MM.1S (cell line): Measurements from ENCODE around the gene GYS1.
"Not testable (repeated sequence)": the region's sequence is repeated elsewhere in the genome, so short reads cannot be mapped to it uniquely, and the experiment has no call there.

ENCODE experiments used
- DNase-seq: peaks from one replicate; pipeline ENCODE4 v3.0.0-alpha.2; 2015
- H2AFZ ChIP-seq: fragments of 300-600 bp; sonication (generic); 2 replicates; pipeline ENCODE4 v1.6.0; 2016; ENCODE audit warnings: antibody characterized with exemption, low read length
- H3F3A ChIP-seq: fragments of 300-600 bp; sonication (generic); 2 replicates; pipeline ENCODE4 v1.6.1; 2016; ENCODE audit warnings: mild to moderate bottlenecking, antibody characterized with exemption, low read length, moderate library complexity, mixed read lengths; ENCODE audit not compliant: insufficient read depth
- H3K27ac ChIP-seq: fragments of 300-600 bp; sonication (generic); 2 replicates; pipeline ENCODE4 v1.5.1; 2016; ENCODE audit warnings: mild to moderate bottlenecking, low read length
- H3K27me3 ChIP-seq: fragments of 300-600 bp; sonication (generic); replicated peaks from 2 replicates; pipeline ENCODE4 v1.6.0; 2016; ENCODE audit warnings: low read length; ENCODE audit not compliant: insufficient read depth
- H3K36me3 ChIP-seq: fragments of 300-600 bp; sonication (generic); replicated peaks from 2 replicates; pipeline ENCODE4 v1.6.1; 2016; ENCODE audit warnings: mild to moderate bottlenecking, low read length, mixed read lengths; ENCODE audit not compliant: insufficient read depth
- H3K4me1 ChIP-seq: fragments of 300-600 bp; sonication (generic); 2 replicates; pipeline ENCODE4 v1.6.1; 2016; ENCODE audit warnings: low read length, mixed read lengths
- H3K4me2 ChIP-seq: fragments of 300-600 bp; sonication (generic); 2 replicates; pipeline ENCODE4 v1.6.0; 2016; ENCODE audit warnings: low read depth, low read length
- H3K4me3 ChIP-seq: fragments of 300-600 bp; sonication (generic); 2 replicates; pipeline ENCODE4 v1.5.1; 2016; ENCODE audit warnings: low read length, mixed read lengths
- H3K79me2 ChIP-seq: fragments of 300-600 bp; sonication (generic); 2 replicates; pipeline ENCODE4 v1.6.1; 2016; ENCODE audit warnings: mixed run types, low read length, mixed read lengths
- H3K9ac ChIP-seq: fragments of 300-600 bp; sonication (generic); 2 replicates; pipeline ENCODE4 v1.6.1; 2016; ENCODE audit warnings: low read length, mixed read lengths
- H3K9me2 ChIP-seq: fragments of 300-600 bp; sonication (generic); replicated peaks from 2 replicates; pipeline ENCODE4 v1.6.1; 2016; ENCODE audit warnings: mild to moderate bottlenecking, low read length, mixed read lengths; ENCODE audit not compliant: insufficient read depth
- H3K9me3 ChIP-seq: fragments of 300-600 bp; sonication (generic); replicated peaks from 2 replicates; pipeline ENCODE4 v1.6.1; 2016; ENCODE audit warnings: mild to moderate bottlenecking, low read length, mixed read lengths; ENCODE audit not compliant: insufficient read depth
- H4K20me1 ChIP-seq: fragments of 300-600 bp; sonication (generic); 2 replicates; pipeline ENCODE4 v1.6.1; 2016; ENCODE audit warnings: mild to moderate bottlenecking, low read length, moderate library complexity, mixed read lengths; ENCODE audit not compliant: insufficient read depth
- EZH2 ChIP-seq: fragments of 300-600 bp; sonication (generic); optimal IDR thresholded peaks from 2 replicates; pipeline ENCODE3; 2017; ENCODE audit warnings: low read depth, mild to moderate bottlenecking, antibody characterized with exemption, low read length, mixed read lengths
- EZH2phosphoT487 ChIP-seq: fragments of 300-600 bp; sonication (generic); IDR thresholded peaks from 2 replicates; pipeline ENCODE4 v1.6.1; 2018; ENCODE audit warnings: antibody characterized with exemption, low read length
- TF ChIP-seq, protein P1 (sequence below): fragments of 300-600 bp; sonication (generic); IDR thresholded peaks from 2 replicates; pipeline ENCODE4 v1.5.1; 2016; ENCODE audit warnings: antibody characterized with exemption, low read length, mixed read lengths

The GYS1 gene

DNA sequence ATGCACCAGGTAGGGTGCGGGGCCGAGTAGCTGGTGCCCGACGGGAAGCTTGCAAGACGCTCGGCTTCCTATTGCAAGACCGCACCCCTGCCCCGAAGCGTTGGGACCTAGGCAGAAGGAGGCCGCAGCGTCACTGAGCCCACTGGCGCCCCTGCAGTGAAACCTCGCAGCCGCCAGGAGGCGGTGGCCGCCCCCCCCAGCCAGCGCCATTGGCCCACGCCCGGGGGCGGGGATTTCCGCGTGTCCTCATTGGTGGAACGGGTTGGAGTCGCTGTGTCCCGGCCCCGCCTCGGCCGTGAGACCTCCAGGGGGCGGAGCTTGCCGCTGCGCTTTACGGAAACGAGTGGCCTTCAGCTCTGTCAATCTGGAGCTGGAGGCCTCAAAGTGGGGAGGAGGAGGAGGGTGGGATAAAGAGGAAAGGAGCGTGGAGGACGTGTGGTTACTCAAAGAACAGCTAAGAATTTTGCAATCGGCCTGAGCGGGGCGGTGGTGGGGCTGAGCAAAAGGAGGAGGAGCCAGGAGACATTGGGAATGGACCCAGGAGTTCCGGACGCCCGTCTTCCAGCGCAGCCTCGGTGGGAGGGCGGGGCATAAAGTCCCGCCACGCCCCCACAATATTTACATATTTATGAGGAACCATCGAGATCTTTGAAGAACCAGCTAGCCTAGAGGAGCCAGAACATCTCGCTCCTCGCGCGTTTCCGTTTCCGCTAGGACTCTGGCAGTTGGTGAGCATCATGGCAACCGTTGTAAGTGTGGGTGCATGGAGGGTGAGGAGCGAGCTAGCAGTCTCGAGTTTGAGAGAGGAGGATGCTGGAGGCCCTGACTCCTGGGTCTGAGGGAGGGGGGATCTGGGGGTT is at the start of gene GYS1, which contains the start of gene RUVBL2:
GYS1 (minus strand) TSS at position 135 of the 860 bp plus-strand sequence. CDS start 197 bp downstream, outside the sequence.
RUVBL2 (plus strand) TSS at position 713 of the 860 bp plus-strand sequence; CDS start at position 738, 25 bp downstream.
- Histone ChIP-seq H3F3A (no peaks in the 10 kb centered on the region), H4K20me1 (no peaks in the 10 kb centered on the region), H3K9ac (peak within 1 kb of the TSS; percentile 87), H3K27me3 (no peaks in the 10 kb centered on the region), H2AFZ (peak within 1 kb of the TSS; percentile 77), H3K9me2 (no peaks in the 10 kb centered on the region), H3K4me1 (peaks cover 10% of the 10 kb centered on the region), H3K27ac (peak within 1 kb of the TSS; percentile 89), H3K4me3 (peak within 1 kb of the TSS; percentile 96), H3K4me2 (peak within 1 kb of the TSS; percentile 89), H3K79me2 (peaks cover 75% of the 10 kb centered on the region), H3K36me3 (no peaks in the 10 kb centered on the region), H3K9me3 (no peaks in the 10 kb centered on the region)
- peak; percentile 100 for DNase-seq
- TF ChIP-seq EZH2 (no peak), EZH2phosphoT487 (no peak)
- TF ChIP-seq, protein P1, sequence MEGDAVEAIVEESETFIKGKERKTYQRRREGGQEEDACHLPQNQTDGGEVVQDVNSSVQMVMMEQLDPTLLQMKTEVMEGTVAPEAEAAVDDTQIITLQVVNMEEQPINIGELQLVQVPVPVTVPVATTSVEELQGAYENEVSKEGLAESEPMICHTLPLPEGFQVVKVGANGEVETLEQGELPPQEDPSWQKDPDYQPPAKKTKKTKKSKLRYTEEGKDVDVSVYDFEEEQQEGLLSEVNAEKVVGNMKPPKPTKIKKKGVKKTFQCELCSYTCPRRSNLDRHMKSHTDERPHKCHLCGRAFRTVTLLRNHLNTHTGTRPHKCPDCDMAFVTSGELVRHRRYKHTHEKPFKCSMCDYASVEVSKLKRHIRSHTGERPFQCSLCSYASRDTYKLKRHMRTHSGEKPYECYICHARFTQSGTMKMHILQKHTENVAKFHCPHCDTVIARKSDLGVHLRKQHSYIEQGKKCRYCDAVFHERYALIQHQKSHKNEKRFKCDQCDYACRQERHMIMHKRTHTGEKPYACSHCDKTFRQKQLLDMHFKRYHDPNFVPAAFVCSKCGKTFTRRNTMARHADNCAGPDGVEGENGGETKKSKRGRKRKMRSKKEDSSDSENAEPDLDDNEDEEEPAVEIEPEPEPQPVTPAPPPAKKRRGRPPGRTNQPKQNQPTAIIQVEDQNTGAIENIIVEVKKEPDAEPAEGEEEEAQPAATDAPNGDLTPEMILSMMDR: peak; percentile 90

DNA sequence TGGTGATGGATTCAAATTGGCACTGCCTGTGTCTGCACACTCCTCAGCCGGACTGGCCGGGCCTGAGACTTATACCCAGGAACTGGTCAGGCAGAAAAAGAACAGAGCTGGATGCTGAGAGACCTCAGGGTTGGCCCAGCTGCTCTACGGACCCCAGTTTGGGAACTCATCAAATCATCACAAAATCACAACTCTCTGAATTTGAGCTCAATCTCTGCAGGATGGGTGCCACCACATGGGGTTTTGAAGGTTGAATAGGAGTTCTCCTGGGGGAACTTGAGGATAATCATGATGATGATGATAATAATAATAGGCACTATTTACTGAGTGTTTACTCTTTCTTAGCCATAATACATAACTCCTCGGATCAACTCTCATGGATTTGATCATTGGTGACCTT is 49.6 kb upstream of the GYS1 start:
- H4K20me1 ChIP-seq, H3K4me1 ChIP-seq, H3K27ac ChIP-seq, H3K36me3 ChIP-seq, H3K79me2 ChIP-seq, H3K9ac ChIP-seq, H2AFZ ChIP-seq, H3F3A ChIP-seq, H3K9me3 ChIP-seq, H3K4me2 ChIP-seq, DNase-seq, H3K9me2 ChIP-seq, H3K4me3 ChIP-seq: not testable (repeated sequence)
- H3K27me3 ChIP-seq: peaks cover 28% of the 10 kb centered on the region

DNA sequence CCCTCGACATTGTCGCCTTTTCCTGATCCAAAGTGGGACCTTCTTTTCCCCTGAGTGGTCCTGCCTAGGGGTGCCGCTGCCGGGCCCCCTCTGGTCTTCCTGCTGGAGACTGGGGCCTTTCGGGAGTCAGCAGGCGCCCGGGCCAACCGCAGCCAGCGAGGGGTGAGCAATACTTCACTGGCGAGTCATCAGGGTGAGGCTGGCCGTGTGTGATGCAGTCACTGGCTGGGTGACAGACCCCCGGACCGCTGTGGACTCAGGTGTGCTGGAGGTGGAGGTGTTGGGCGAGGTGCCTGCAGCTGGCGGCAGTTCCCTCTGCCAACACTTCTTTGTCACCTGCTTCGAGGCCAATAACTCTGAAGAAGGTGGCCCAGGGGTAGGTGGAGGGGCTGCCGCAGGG is 49.1 kb upstream of the GYS1 start:
- TF ChIP-seq EZH2 (no peak), EZH2phosphoT487 (no peak)
- TF ChIP-seq, protein P1: no peak
- Histone ChIP-seq H2AFZ (no peak overlapping the region), H3K27me3 (peaks cover 28% of the 10 kb centered on the region), H3F3A (no peaks in the 10 kb centered on the region), H3K4me3 (no peak overlapping the region), H3K9me2 (no peaks in the 10 kb centered on the region), H3K9me3 (no peaks in the 10 kb centered on the region), H3K9ac (no peak overlapping the region), H3K27ac (no peak overlapping the region), H3K79me2 (no peaks in the 10 kb centered on the region), H3K4me1 (no peaks in the 10 kb centered on the region), H3K4me2 (no peak overlapping the region), H4K20me1 (no peaks in the 10 kb centered on the region), H3K36me3 (no peaks in the 10 kb centered on the region)
- DNase-seq: no peak

DNA sequence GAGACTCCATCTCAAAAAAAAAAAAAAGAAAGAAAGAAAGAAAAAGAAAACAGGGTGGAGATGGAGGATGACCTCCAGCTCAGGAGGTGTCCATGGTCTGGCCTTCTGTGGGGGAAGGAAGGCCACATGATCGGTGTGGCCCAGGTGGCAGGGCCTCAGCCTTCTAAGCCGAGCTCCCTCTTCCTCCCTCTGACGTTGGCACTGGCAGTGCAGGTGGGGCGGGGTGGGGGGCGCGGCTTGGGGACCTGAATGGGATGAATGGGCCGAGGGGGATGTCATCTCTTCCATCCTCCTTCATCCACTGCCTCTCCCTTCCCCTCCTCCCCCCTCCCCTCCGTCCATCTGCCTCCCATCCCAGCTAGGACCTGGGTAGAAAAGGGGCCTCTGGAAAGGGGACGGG is 46.6 kb upstream of the GYS1 start:
- H4K20me1 ChIP-seq, DNase-seq, H3K9me3 ChIP-seq, H3F3A ChIP-seq, H3K27ac ChIP-seq, H3K4me1 ChIP-seq, H3K9ac ChIP-seq, H3K4me2 ChIP-seq, H3K4me3 ChIP-seq, H3K9me2 ChIP-seq, H3K36me3 ChIP-seq, H2AFZ ChIP-seq, H3K79me2 ChIP-seq: not testable (repeated sequence)
- peaks cover 26% of the 10 kb centered on the region for H3K27me3 ChIP-seq

DNA sequence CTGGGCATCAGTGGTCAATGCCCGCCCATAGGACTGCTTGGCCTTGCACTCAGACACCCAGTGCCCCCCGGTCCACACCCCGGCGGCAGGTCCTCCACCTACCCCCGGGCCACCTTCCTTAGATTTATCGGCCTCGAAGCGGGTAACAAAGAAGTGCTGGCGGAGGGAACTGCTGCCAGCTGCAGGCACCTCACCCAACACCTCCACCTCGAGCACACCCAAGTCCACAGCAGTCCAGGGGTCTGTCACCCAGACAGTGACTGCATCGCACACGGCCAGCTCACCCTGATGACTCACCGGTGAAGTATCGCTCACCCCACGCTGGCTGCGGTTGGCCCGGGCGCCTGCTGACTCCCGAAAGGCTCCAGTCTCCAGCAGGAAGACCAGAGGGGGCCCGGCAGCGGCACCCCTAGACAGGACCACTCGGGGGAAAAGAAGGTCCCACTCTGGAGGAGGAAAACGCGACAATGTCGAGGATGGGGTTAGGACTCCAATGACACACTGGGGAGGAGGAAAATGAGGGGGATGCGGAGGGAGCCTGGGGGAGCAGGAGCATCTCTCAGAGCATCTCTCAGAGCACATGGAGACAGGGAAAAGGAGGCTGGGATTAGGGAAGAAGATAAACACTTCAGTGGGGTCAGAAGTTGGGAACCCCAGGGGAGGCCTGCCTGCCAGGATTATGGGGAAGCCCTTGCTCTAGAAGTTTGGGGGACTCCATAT is 45.6 kb upstream of the GYS1 start:
- not testable (repeated sequence) for H3K27ac ChIP-seq, H3K9me3 ChIP-seq, H3K4me2 ChIP-seq, H3K79me2 ChIP-seq, H2AFZ ChIP-seq, DNase-seq, H3K36me3 ChIP-seq, H3K9me2 ChIP-seq, H3F3A ChIP-seq, H3K4me1 ChIP-seq, H3K4me3 ChIP-seq, H4K20me1 ChIP-seq, H3K9ac ChIP-seq
- H3K27me3 ChIP-seq: peaks cover 26% of the 10 kb centered on the region

DNA sequence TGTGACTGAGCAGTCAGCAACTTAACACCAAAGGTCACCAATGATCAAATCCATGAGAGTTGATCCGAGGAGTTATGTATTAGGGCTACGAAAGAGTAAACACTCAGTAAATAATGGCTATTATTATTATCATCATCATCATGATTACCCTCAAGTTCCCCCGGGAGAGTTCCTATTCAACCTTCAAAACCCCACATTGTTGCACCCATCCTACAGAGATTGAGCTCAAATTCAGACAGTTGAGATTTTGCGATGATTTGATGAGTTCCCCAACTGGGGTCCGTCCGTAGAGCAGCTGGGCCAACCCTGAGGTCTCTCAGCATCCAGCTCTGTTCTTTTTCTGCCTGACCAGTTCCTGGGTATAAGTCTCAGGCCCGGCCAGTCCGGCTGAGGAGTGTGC is 45.0 kb upstream of the GYS1 start:
- not testable (repeated sequence) for H3K4me2 ChIP-seq, H3K79me2 ChIP-seq, H3K9ac ChIP-seq, H3K27ac ChIP-seq, H3K9me3 ChIP-seq, H3F3A ChIP-seq, H4K20me1 ChIP-seq, H3K9me2 ChIP-seq, H3K4me3 ChIP-seq, H3K4me1 ChIP-seq, H2AFZ ChIP-seq, DNase-seq, H3K36me3 ChIP-seq
- peaks cover 24% of the 10 kb centered on the region for H3K27me3 ChIP-seq
